Left lobe of liver (tissue), 2 donors: ENCODE measurements around the gene CMKLR1. TPM values are rescaled to one million over a fixed set of nuclear protein-coding genes. Genes with fewer than 3 reads are reported as not detected.

Experiments used
- ATAC-seq: fragments of 200-7000 bp; cut with Tn5 transposase; one replicate; pipeline ENCODE4 v1.9.1; 2020; ENCODE audit warnings: mild to moderate bottlenecking, moderate library complexity
- DNase-seq: peaks from one replicate; pipeline ENCODE4 v3.0.0-alpha.2; 2020; ENCODE audit warnings: low spot score
- total RNA-seq: library from RNA; stranded (reverse); gene quantifications from one replicate; pipeline ENCODE4 v1.2.1, GENCODE V29; 2021
- donor health status: DM: no; HTN: no; CAD: no; lungs with moderate emphysema.
- donor health status: DM: no; HTN: yes; CAD: no.

Gene CMKLR1
- total RNA-seq, 1 donor from 2014 or later: 3.8 TPM

- ATAC-seq (no peak), DNase-seq (no peak)
Measured at GRCh38 chr12:108340037-108340436, 926 bp upstream of the CMKLR1 start.

- ATAC-seq (peak; percentile 61), DNase-seq (no peak)
Measured at GRCh38 chr12:108337235-108338223, 1.6 kb downstream of the CMKLR1 start.

- ATAC-seq: no peak
Measured at GRCh38 chr12:108335349-108336119, 3.6 kb downstream of the CMKLR1 start.

GRCh38 chr12:108333898-108334699, 5.0 kb downstream of the CMKLR1 start:
- ATAC-seq (peak; percentile 8), DNase-seq (no peak)

More at GRCh38 chr12:108335349-108336119, 3.6 kb downstream of the CMKLR1 start:
- no peak for DNase-seq

GRCh38 chr12:108332791-108333382, 6.2 kb downstream of the CMKLR1 start:
- no peak for DNase-seq
- peak; percentile 51 for ATAC-seq

- no peak for ATAC-seq
- DNase-seq: no peak
Measured at GRCh38 chr12:108328420-108328819, 10.7 kb downstream of the CMKLR1 start.

- ATAC-seq (peak; percentile 20), DNase-seq (no peak)
Measured at GRCh38 chr12:108327621-108328344, 11.3 kb downstream of the CMKLR1 start.

- no peak for ATAC-seq
- no peak for DNase-seq
Measured at GRCh38 chr12:108326254-108326750, 12.8 kb downstream of the CMKLR1 start.

- DNase-seq: no peak
Measured at GRCh38 chr12:108325549-108325948, 13.6 kb downstream of the CMKLR1 start.

GRCh38 chr12:108325018-108325358, 14.1 kb downstream of the CMKLR1 start:
- no peak for DNase-seq
- ATAC-seq: no peak

More at GRCh38 chr12:108325549-108325948, 13.6 kb downstream of the CMKLR1 start:
- no peak for ATAC-seq

- ATAC-seq: no peak
- DNase-seq: no peak
Measured at GRCh38 chr12:108324351-108325017, 14.6 kb downstream of the CMKLR1 start.

- no peak for ATAC-seq
- DNase-seq: no peak
Measured at GRCh38 chr12:108323581-108323980, 15.5 kb downstream of the CMKLR1 start.

- ATAC-seq (no peak), DNase-seq (no peak)
Measured at GRCh38 chr12:108322998-108323397, 16.1 kb downstream of the CMKLR1 start.

GRCh38 chr12:108321688-108322087, 17.4 kb downstream of the CMKLR1 start:
- DNase-seq (no peak), ATAC-seq (no peak)

GRCh38 chr12:108320507-108321293, 18.4 kb downstream of the CMKLR1 start:
- no peak for ATAC-seq
- no peak for DNase-seq

GRCh38 chr12:108319277-108320234, 19.6 kb downstream of the CMKLR1 start:
- ATAC-seq (no peak), DNase-seq (no peak)
